Measurements from ENCODE around the gene CAMK4.

- TF ChIP-seq EZH2 (IDR thresholded peaks at IDR 0.05; ENCODE audit: low read depth, low read length, severe bottlenecking) (no peak), CHD2 (IDR thresholded peaks at IDR 0.05; ENCODE audit: low read length) (no peak), CTCF (IDR thresholded peaks at IDR 0.05; ENCODE audit: control extremely low read depth in 1 of 3, insufficient read depth in 1 of 3, low read depth in 1 of 3, low read length in 3 of 3) (no peak), EP300 (IDR thresholded peaks at IDR 0.05; ENCODE audit: borderline replicate concordance in 1 of 2, low read depth in 2 of 2, low read length in 2 of 2) (no peak), FOSL1 (IDR thresholded peaks at IDR 0.05; ENCODE audit: insufficient read depth, low read depth, low read length) (no peak), MAFK (IDR thresholded peaks at IDR 0.05; ENCODE audit: low read depth, low read length) (no peak), POLR2A (IDR thresholded peaks at IDR 0.05; ENCODE audit: control extremely low read depth in 1 of 2, low read depth in 2 of 2, low read length in 2 of 2) (no peak), CEBPB (IDR thresholded peaks at IDR 0.05; ENCODE audit: low read depth, low read length) (no peak), ATF3 (IDR thresholded peaks at IDR 0.05; ENCODE audit: insufficient read depth, low read depth, low read length) (no peak), YY1 (IDR thresholded peaks at IDR 0.05; ENCODE audit: low read depth, low read length) (no peak), KDM1A (IDR thresholded peaks at IDR 0.05; ENCODE audit: borderline replicate concordance, low read length) (no peak), RAD21 (IDR thresholded peaks at IDR 0.05 in 1 of 2, conservative IDR thresholded peaks at IDR 0.05 in 1 of 2; ENCODE audit: low read depth in 2 of 2, low read length in 2 of 2) (no peak), JUND (IDR thresholded peaks at IDR 0.05; ENCODE audit: low read length) (no peak)
Observed at GRCh38 chr5:111532886-111533582, 308.9 kb downstream of the CAMK4 start.

Data from H1 (cell line).